ENCODE measurements around the gene HOXC6.

HOXC6 gene

DNA sequence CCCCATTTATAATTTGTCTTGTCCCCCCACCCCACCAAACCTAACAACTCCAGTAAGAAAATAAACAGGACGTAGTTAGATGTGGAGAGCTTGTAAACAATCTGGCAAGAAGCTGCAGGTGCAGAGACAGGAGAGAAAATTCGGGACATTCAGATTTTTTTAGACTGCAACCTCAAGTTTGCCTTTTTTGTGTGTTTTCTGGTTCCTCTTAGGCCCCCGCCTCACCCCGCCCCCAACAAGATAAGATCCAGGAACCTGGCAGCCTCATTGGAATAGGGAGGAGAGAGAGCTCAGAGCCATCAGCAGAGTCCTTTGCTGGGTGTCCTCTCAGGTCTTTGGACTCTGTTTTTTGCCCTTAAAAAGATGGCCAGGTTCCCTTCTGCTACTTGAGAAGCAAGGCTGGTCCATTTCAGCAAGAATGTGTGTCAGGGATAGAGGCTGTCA lies 40.4 kb upstream of the HOXC6 start:
- Histone ChIP-seq H3K36me3 (ENCODE audit: insufficient read depth, low read length) (no peaks in the 10 kb centered on the region), H3K9me3 (ENCODE audit: insufficient read depth, low read depth, low read length) (no peaks in the 10 kb centered on the region), H3K9ac (ENCODE audit: low read depth, low read length, poor library complexity, severe bottlenecking) (peak overlapping the region; percentile 74), H3F3A (ENCODE audit: low read depth) (no peaks in the 10 kb centered on the region), H3K9me2 (replicated peaks; ENCODE audit: low read depth, low read length) (no peaks in the 10 kb centered on the region), H3K4me1 (ENCODE audit: insufficient read depth, low read length, poor library complexity, severe bottlenecking) (peaks cover 55% of the 10 kb centered on the region), H3K4me3 (ENCODE audit: low read length, poor library complexity, severe bottlenecking) (peak overlapping the region; percentile 84), H3K4me2 (ENCODE audit: low read depth, low read length, poor library complexity, severe bottlenecking) (peak overlapping the region; percentile 98), H3K27me3 (ENCODE audit: insufficient read depth, low read length, poor library complexity, severe bottlenecking) (no peaks in the 10 kb centered on the region), H3K79me2 (ENCODE audit: insufficient read depth, low read length) (peaks cover 24% of the 10 kb centered on the region; the same call in 1 of the 2 replicates), H4K20me1 (ENCODE audit: insufficient read depth, low read length, poor library complexity, severe bottlenecking) (no peaks in the 10 kb centered on the region), H2AFZ (ENCODE audit: low read length) (no peak overlapping the region)
- TF ChIP-seq, protein P1, sequence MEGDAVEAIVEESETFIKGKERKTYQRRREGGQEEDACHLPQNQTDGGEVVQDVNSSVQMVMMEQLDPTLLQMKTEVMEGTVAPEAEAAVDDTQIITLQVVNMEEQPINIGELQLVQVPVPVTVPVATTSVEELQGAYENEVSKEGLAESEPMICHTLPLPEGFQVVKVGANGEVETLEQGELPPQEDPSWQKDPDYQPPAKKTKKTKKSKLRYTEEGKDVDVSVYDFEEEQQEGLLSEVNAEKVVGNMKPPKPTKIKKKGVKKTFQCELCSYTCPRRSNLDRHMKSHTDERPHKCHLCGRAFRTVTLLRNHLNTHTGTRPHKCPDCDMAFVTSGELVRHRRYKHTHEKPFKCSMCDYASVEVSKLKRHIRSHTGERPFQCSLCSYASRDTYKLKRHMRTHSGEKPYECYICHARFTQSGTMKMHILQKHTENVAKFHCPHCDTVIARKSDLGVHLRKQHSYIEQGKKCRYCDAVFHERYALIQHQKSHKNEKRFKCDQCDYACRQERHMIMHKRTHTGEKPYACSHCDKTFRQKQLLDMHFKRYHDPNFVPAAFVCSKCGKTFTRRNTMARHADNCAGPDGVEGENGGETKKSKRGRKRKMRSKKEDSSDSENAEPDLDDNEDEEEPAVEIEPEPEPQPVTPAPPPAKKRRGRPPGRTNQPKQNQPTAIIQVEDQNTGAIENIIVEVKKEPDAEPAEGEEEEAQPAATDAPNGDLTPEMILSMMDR (conservative IDR thresholded peaks at IDR 0.05; ENCODE audit: low read length), result no peak
- TF ChIP-seq EZH2phosphoT487 (IDR thresholded peaks at IDR 0.05; ENCODE audit: borderline replicate concordance), result no peak

DNA sequence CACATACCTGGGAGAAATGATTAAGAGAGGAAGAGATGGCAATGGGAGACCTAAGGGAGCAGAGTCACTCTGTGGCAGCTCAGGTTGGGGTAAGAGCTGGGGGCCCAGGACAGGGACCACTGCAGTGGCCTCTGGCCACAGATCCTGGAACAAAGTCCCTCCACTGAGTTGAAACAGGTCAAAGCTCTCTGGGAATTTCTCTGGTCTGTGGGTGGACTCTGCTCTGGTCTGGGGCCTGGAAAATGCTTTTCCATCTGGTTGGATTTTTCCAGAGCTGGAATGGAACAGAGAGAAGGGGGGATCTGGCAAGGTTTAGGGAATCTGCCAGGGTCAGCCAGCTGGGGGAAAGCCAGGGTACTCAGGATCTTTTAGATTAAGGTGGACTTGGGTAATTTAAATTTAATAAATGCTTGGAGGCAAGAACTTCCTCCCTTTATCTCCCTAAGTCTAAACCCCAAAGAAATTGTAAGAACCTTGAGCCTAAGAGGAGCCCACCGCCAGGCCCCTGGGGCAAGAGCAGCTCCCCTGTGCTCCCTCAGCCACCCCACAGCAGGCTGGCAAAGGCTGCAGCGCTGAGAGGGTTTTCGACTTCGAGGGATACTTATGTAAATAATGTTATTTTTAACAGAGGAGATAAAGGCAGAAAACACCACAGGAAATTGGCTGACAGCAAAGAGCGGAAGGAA lies 39.6 kb upstream of the HOXC6 start:
- no peak for TF ChIP-seq EZH2phosphoT487 (IDR thresholded peaks at IDR 0.05; ENCODE audit: borderline replicate concordance)
- TF ChIP-seq, protein P1 (conservative IDR thresholded peaks at IDR 0.05; ENCODE audit: low read length), result no peak
- peak overlapping the region; percentile 98 for H3K4me2 ChIP-seq (ENCODE audit: low read depth, low read length, poor library complexity, severe bottlenecking)
- H3K4me1 ChIP-seq (ENCODE audit: insufficient read depth, low read length, poor library complexity, severe bottlenecking), result peaks cover 55% of the 10 kb centered on the region
- H3K4me3 ChIP-seq (ENCODE audit: low read length, poor library complexity, severe bottlenecking), result peak overlapping the region; percentile 84
- H3K9ac ChIP-seq (ENCODE audit: low read depth, low read length, poor library complexity, severe bottlenecking), result peak overlapping the region; percentile 74
- no peaks in the 10 kb centered on the region for H4K20me1 ChIP-seq (ENCODE audit: insufficient read depth, low read length, poor library complexity, severe bottlenecking)
- no peaks in the 10 kb centered on the region for H3K9me3 ChIP-seq (ENCODE audit: insufficient read depth, low read depth, low read length)
- no peaks in the 10 kb centered on the region for H3K27me3 ChIP-seq (ENCODE audit: insufficient read depth, low read length, poor library complexity, severe bottlenecking)
- H3K36me3 ChIP-seq (ENCODE audit: insufficient read depth, low read length), result no peaks in the 10 kb centered on the region
- H3F3A ChIP-seq (ENCODE audit: low read depth), result no peaks in the 10 kb centered on the region
- peaks cover 30% of the 10 kb centered on the region; the same call in 1 of the 2 replicates for H3K79me2 ChIP-seq (ENCODE audit: insufficient read depth, low read length)
- peak overlapping the region; percentile 73 for H2AFZ ChIP-seq (ENCODE audit: low read length)
- no peaks in the 10 kb centered on the region for H3K9me2 ChIP-seq (replicated peaks; ENCODE audit: low read depth, low read length)

DNA sequence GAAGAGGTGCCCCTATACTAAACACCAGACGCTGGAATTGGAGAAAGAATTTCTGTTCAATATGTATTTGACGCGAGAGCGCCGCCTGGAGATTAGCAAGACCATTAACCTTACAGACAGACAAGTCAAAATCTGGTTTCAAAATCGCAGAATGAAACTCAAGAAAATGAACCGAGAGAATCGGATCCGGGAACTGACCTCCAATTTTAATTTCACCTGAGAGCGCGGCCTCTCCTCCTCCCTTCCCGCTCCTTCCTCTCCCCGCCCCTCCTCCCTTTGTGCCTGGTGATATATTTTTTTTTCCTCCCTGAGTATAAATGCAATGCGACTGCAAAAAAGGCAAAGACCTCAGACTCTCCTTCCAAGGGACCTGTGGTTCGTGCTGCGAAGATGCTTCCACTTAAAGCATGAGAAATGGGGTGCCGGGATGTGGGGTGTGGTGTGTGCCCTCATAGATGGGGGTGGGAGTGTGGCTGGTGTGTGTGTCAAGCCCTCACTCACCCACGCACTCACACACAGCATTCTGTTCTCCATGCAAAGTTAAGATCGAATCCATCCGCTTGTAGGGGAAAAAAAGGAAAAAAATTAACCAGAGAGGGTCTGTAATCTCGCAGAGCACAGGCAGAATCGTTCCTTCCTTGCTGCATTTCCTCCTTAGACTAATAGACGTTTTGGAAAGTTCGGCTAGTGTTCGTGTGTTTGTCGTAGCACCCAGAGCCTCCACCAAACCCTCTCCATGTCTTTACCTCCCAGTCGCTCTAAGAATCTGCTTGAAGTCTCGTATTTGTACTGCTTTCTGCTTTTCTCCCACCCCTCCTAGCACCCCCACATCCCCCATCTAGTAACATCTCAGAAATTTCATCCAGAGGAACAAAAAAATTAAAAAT lies 38.8 kb upstream of the HOXC6 start:
- no peaks in the 10 kb centered on the region for H3K9me3 ChIP-seq (ENCODE audit: insufficient read depth, low read depth, low read length)
- no peaks in the 10 kb centered on the region for H4K20me1 ChIP-seq (ENCODE audit: insufficient read depth, low read length, poor library complexity, severe bottlenecking)
- TF ChIP-seq EZH2phosphoT487 (IDR thresholded peaks at IDR 0.05; ENCODE audit: borderline replicate concordance), result no peak
- TF ChIP-seq, protein P1 (conservative IDR thresholded peaks at IDR 0.05; ENCODE audit: low read length), result peak; percentile 80
- H3K9me2 ChIP-seq (replicated peaks; ENCODE audit: low read depth, low read length), result no peaks in the 10 kb centered on the region
- H3K9ac ChIP-seq (ENCODE audit: low read depth, low read length, poor library complexity, severe bottlenecking), result peak overlapping the region; percentile 74
- no peaks in the 10 kb centered on the region for H3K27me3 ChIP-seq (ENCODE audit: insufficient read depth, low read length, poor library complexity, severe bottlenecking)
- peaks cover 31% of the 10 kb centered on the region for H3K79me2 ChIP-seq (ENCODE audit: insufficient read depth, low read length)
- H3K4me2 ChIP-seq (ENCODE audit: low read depth, low read length, poor library complexity, severe bottlenecking), result peak overlapping the region; percentile 98
- H3K4me3 ChIP-seq (ENCODE audit: low read length, poor library complexity, severe bottlenecking), result peak overlapping the region; percentile 84
- H3F3A ChIP-seq (ENCODE audit: low read depth), result no peaks in the 10 kb centered on the region
- no peaks in the 10 kb centered on the region for H3K36me3 ChIP-seq (ENCODE audit: insufficient read depth, low read length)
- peaks cover 55% of the 10 kb centered on the region for H3K4me1 ChIP-seq (ENCODE audit: insufficient read depth, low read length, poor library complexity, severe bottlenecking)
- H2AFZ ChIP-seq (ENCODE audit: low read length), result peak overlapping the region; percentile 73

All from Loucy (cell line).